GM21390 (cell line): ENCODE results near the gene ESRRB.

ENCODE experiments used
- ATAC-seq: cut with Tn5 transposase; IDR thresholded peaks from one replicate; pipeline ENCODE4 v1.9.1; 2021; ENCODE audit not compliant: unreplicated experiment

Gene ESRRB

DNA sequence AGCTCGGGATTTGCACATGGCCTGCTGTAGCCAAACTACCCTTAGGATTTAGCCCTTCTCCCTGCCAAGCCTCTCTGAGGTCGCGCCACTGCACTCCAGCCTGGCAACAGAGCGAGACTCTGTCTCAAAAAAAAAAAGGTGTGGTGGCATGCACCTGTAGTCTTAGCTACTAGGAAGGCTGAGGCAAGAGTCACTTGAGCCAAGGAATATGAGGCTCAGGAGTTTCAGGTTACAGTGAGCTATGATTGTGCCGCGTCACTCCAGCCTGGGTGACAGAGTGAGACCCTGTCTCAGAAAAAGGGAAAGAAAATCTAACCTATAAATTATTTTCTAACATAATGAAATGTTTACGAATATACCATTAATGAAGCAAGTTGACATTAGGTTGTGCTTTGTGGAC, 29.7 kb downstream of the ESRRB start:
- no peak for ATAC-seq

DNA sequence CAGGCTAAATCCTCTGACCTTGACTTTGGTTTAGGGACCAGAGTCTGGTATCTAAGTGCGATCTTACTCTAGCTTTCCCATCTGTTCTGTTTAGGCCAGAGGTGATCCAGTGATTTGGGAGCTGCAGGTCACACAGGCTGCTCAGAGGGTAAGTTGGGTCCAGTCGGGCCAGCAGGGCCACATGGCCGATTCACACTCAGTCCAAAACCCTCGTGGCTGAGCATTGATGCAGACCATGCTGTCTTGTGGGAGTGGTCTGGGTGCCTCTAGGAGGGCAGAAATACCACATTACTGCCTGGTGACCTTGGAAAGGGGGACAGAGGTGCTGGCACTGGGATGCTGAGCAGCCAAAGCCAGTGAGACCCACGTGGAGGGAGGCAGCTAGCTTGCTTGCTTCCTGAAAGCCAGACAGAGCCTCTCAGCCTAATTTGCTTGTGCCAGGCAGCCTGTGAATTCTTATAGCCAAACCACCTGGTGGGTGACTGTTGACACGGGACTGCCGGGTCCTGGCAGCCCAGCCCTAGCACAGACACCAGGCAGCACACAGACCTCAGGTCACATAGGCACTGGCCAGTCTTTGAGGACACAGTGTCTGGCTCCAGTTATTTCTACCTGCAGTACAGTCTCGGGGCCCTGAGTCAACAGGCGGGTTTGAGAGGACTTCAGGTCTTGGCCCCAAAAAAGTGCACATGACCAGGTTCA, 31.7 kb downstream of the ESRRB start:
- ATAC-seq, result no peak

DNA sequence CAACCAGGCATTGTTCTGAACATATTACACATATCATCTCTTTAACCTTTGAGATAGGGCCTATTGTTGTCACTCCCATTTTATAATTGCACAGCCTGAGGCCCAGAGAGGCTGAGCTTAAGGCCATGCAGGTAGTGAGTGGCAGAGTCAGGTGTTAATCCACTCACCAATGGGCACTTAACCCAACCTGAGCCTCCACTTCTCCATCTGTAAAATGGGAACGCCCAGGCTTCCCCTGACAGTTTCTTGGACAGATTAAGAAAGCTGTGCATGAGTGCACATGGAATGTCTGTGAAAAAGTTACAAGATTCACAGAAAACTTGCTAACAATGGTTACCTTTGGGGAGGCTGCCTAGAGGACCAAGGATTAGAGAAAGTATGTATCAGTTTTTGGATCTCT, 32.9 kb downstream of the ESRRB start:
- no peak for ATAC-seq

DNA sequence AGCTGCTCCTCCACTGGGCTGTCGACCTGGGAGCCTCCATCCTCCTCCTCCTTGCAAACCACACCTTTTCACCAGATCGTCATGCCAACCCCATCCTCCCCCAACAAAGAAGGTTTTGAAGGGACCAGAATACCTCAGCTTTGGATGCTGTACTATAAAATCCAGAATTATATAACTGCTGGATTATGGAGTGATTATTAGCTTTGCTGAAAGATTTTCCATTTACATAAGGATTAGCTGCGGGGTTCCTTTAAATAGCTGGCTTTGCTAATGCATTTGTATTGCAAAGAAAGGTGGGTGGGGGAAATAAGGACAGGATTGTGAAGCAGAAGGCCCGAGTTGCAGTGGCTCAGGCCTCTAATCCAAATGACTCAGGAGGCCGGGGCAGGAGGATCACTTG, 36.6 kb downstream of the ESRRB start:
- ATAC-seq, result no peak

DNA sequence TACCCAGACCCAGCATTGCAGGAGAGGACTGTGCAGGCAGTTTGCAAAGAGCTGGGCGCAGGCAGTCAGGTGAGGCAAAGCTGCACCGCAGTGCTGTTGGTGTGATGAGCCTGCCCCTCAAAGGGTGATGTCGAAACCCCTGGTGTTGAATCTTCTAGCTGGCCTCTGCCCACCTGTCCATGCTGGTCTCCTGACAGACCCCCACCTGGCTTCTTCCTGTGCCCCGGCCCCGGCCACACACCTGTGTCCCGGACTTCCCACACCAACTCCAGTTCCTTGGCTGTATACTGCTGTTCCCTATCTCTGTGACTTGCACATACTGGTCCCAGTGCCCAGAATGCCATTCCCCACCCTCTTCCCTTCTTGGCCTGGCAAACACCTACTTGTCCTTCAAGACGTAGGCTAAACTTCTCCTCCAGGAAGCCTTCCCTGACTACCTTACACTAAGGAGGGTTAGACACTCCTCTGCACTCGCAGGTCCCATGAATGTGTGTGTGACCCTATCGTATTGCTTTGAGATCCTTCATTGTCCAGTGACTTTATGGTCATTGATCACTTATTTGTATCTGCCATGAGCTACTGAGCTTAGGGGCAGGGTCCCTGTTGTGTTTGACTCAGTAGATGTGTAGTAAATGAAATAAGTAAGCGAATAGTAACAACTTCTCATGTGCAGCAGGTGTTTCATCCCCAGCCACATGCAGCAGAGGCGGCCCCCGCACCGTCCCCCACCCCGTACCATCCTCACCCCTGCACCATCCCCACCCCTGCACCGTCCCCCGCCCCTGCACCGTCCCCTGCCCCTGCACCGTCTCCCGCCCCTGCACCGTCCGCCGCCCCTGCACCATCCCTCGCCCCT, 37.4 kb downstream of the ESRRB start:
- no peak for ATAC-seq

DNA sequence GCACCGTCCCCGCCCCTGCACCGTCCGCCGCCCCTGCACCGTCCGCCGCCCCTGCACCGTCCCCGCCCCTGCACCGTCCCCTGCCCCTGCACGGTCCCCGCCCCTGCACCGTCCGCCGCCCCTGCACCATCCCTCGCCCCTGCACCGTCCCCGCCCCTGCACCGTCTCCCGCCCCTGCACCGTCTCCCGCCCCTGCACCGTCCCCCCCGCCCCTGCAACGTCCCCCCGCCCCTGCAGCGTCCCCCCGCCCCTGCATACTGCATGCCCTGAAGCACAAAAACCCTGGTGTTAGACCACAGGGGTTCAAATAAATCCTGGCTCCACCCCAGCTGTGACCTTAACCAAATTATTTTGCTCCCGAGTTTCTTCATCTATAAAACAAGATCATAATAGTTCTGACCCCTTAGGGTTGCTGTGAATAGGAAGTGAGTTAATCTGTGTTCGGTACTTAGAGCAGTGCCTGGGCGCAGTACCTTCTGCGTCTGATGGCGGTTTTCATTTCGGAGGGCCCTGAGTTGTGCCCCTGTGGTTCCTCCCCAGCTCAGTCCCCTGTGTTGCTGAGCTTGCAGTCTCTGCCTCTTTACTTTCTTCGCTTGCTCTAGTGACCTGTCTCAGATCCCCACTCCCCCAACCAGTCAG, 38.1 kb downstream of the ESRRB start:
- no peak for ATAC-seq

DNA sequence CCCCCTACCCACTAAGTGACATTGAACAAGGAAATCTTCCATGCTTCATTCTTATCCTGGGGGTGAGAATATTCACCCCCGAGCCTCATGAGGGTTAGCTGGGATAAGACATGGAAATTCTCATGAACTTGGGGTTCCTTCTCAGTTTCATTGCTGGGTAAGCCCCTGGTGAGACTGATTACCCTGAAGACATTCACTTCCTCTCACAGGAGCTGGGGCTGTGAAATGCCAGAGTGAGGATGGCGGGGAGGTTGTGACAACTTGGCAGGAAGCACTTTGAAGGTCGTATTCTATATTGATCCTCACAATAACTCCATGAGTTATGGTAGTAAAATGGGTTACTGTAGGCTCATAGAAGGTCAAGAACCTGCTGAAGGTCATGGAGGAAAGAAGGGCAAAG, 43.5 kb downstream of the ESRRB start:
- ATAC-seq, result no peak

DNA sequence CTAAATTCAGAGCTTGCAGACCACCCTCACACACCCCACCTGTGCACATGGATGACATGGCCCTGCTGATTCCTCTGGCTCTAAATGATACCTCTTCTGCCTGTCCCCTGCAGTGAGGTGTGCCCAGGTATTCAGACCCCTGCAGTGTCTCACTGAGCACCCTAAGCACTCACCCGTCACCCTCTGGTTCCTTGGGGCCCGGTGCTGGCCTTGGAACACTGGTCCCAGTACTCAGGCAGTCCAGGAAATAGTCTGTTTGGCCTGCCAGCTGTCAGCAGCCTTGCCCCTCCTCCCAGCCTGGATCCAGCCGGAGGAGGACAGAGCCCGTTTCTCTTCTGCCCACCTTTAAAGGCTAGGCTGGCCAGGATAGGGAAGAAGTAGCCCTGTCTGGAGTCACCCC, 44.9 kb downstream of the ESRRB start:
- ATAC-seq, result no peak

DNA sequence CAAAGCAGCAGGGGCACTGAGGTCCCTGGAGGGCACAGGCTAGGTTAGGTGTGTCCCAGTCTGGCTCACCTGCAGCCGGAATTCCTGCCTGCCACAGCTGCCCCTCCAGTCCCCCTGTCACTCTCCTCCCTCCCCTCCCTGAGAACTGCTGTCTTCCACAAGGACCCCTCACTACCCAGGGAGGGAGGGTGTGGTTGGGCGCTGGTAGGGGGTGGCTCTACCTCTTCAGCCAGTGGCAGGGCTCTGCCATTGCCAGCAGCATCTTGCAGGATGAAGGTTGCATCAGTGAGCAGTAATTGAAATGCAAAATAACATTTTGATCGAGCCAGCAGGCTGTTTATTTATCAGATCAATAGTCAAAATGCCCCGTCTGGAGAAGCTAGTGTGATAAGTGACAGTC, 45.7 kb downstream of the ESRRB start:
- ATAC-seq, result no peak

DNA sequence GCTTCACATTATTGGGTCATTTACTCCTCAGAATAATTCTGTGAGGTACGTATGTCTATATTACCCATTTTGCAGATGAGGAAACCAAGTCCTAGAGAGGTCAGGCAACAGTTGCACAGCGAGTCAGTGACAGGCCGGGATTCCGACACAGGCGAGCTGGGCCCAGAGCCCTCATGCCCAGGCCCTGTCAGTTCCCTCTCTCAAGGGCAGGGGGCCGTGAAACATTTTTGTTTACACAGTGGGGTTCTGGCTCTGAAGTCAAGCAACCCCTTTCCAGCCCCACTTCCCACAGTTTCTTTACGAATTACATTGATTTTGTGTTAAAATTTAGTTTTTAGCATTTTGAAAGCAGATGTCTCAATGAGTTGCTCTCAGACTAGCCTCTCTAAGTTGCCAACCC, 46.7 kb downstream of the ESRRB start:
- no peak for ATAC-seq

DNA sequence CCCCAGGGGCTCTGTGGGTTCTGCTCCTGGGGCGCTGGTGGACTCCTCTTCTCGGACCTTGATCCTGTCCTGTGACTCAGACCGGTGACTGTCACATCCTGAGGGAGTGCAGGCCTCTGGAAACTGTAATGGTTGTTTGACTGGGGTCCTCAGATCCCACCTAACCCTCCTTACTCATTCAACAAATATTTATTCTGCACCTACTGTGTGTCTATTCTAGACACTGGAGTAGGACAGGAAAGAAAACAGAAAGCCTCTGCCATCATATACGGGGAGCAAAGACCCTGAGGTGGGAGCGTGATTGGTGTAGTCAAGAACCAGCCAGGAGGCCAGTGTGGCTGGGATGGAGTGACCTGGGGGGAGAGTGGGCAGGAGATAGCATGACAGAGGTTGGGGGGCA, 47.6 kb downstream of the ESRRB start:
- ATAC-seq, result no peak

DNA sequence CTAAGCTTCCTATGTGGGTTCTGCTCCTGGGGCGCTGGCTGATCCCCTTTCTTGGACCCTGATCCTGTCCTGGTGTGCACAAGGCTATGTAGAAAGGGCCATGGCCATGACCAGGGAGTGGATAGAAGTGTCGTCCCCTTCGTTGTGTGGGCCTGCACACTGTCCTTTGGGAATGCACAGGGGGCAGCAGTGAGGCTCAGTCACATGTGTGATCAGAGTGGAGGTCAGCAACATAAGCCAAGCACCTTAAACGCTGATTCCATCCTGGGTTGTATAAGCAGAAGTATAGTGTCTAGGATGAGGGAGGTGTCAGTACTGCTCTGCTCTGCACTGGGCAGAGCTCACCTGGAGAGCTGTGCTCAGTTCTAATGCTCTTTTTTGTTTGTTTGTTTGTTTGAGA, 48.4 kb downstream of the ESRRB start:
- ATAC-seq, result no peak

DNA sequence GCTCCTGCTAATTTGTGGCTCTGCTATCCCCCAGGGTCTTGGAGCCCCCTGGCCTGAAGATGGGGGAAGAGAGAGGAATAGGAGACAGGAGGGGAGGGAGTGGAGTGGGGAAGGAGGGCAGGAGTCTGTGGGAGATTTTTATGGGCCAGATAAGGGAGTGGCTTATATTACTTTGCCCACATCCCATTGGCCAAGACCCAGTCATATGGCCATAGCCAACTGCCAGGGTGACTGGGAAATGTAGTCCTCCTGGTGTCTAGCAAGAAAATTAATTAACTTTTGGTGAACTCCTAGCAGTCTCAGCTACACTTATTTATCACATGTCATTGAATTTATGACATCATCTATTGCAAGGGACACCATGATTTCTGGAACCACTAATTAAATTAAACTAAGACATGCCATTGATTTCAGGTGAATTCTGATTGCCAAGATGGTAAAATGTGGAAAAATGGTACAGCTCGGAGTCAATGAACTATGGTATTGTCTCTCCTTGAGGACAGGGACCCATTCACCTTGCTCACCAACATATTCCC, 50.3 kb downstream of the ESRRB start:
- ATAC-seq, result no peak

DNA sequence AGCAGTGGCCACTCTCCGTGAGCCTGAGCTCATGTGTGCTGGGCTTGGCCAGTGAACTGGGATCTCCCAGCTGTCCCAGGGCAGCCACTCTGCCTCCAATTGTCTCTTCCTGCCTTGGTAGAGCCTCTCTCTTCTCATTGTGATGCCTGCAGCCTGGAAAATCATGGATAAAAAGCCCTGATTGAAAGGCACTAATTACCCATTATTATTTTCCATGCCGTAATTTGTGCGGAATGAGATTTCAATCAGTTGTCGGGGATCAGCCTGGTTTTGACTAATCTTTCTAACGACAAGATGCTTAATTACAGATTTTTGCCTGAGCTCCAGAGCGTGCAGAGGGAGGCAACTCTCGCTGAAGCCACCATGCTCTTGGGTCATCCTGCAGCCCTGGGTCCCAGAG, 52.7 kb downstream of the ESRRB start:
- no peak for ATAC-seq

DNA sequence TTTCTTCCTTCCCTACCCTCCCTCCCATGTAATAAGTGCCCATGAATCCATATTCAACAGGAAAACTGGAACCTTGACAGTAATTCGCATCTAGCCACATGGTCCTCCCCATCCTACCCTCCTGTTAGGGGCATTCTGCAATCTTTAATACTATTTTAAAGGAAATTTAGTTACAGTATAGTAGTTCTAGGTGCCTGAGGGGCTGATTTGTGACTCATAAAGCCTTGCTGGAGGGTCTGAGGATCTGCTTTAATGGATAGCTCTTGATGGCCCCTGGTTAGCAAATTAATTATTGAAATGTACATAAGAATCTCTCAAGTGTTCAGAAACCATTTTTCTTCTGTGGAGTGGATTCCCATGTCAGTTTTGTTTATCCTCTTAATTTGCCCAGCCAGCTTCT, 54.1 kb downstream of the ESRRB start:
- ATAC-seq, result no peak

DNA sequence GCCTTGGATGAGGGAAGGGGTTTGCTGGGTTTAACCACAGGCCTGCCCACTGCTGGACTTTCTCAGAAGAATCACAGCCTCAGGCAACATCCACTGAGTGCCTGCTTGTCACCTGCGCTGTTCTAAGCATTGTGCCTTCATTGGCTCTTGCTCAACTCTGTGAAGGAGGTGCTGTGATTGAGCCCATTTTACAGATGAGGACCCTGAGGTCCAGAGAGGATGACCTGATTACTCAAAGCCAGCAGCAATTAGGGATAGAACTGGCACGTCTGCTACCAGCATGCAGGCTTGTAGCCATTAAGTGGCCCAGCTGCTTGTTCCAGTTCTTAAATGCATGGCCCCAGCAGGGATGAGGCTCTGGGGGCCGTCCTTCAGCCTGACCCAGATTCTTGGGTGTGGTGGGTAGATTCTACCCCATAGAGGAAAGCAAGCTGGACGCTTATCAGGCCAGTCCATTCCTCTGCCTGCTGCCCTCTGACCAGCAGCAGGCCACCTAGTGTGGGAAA, 54.6 kb downstream of the ESRRB start:
- no peak for ATAC-seq

DNA sequence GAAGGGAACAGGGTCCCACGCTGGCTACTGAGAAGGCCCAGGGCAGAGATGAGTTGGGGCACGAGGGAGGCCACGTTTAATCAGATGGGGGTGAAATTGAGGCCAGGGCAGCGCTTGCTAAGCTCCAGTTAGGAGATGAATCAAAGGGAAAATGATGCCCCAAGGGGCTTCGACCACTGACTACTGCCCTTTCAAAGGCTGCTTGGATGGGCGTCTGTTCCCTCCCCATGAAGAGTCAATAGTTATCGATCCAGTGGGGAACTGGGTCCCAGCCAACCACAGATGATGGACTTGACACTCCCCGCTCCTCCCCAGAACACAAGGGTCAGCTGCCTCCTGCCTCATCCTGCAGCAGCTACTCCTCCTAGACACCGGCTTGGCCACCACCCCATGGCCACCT, 55.6 kb downstream of the ESRRB start:
- no peak for ATAC-seq

DNA sequence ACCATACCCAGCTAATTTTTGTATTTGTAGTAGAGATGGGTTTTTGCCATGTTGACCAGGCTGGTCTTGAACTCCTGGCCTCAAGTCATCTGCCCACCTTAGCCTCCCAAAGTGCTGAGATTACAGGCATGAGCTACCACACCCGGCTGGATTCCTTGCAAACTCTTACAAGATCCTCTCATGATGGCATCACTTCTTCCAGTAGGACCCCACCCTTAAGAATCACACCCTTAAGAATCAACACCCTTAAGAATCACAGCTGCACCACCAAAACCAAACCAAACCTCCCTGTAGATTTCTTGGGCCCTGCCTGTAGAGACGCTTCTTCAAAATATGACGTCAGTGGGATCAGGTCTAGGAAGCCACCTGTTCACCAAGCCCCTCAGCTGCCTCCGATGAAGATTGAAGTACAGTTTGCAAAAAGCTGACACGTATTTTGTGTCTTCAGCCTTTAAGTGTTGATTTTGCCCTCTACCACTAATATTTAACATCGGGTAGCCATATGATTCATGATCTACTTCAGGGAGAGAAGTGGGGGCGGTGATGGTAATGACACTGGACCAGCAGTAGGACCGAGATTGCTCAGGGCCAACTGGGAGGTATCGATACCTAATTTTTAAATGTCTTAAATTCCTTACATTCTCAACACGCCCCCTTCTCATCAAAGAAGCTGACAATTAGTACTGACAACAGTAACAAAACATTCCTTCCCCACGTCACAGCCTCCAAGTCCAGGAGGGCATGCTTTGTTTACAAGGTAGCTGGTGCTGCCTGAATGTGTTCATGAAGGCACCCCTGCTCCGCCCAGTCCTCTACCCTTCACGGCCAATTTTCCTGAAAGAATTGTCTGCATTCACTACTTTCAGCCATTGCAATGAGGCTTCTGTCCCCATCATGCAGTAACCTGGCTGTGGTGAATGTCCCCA, 57.2 kb downstream of the ESRRB start:
- ATAC-seq, result no peak

DNA sequence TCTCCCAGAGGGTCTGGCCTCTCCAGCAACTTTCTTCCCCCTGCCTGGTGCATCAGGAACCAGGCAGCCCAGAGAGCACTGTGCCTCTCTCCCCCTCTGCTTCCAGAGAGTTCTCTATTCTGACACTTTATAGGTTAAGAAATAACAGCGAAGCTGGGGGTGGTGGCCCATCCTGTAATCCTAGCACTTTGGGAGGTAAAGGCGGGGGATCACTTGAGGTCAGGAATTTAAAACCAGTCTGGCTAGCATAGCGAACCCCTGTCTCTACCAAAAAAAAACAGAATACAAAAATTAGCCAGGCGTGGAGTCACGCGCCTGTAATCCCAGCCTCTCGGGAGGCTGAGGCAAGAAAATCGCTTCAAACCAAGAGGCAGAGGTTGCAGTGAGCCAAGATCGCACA, 58.3 kb downstream of the ESRRB start:
- ATAC-seq, result no peak

DNA sequence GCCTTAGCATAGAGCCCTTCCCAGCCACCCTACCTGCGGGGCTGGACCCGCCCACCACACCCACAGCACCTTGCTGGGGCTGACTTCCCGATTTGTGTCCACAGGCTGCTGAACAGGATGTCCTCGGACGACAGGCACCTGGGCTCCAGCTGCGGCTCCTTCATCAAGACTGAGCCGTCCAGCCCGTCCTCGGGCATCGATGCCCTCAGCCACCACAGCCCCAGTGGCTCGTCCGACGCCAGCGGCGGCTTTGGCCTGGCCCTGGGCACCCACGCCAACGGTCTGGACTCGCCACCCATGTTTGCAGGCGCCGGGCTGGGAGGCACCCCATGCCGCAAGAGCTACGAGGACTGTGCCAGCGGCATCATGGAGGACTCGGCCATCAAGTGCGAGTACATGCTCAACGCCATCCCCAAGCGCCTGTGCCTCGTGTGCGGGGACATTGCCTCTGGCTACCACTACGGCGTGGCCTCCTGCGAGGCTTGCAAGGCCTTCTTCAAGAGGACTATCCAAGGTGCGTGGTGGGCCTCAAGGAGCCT, 63.4 kb downstream of the ESRRB start:
- ATAC-seq, result no peak
